ENCODE measurements around the gene QPCTL.

QPCTL gene

DNA sequence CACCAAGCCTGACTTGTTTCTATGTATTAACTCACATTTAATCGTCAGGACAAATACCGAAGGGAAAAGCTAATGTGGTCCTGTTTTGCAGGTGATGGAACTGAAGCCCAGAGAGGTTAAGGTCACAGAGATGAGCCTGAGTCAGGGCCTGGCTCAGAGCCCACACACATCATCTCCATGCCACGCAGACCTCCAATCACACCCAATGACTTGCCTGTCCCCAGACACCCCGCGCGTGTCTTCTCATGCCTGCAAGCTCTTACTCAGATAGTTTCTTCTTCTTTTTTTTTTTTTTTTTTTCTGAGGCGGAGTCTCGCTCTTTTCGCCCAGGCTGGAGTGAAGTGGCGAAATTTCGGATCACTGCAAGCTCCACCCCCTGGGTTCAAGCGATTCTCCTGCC lies 60.2 kb downstream of the QPCTL start:
- TF ChIP-seq, protein P1, sequence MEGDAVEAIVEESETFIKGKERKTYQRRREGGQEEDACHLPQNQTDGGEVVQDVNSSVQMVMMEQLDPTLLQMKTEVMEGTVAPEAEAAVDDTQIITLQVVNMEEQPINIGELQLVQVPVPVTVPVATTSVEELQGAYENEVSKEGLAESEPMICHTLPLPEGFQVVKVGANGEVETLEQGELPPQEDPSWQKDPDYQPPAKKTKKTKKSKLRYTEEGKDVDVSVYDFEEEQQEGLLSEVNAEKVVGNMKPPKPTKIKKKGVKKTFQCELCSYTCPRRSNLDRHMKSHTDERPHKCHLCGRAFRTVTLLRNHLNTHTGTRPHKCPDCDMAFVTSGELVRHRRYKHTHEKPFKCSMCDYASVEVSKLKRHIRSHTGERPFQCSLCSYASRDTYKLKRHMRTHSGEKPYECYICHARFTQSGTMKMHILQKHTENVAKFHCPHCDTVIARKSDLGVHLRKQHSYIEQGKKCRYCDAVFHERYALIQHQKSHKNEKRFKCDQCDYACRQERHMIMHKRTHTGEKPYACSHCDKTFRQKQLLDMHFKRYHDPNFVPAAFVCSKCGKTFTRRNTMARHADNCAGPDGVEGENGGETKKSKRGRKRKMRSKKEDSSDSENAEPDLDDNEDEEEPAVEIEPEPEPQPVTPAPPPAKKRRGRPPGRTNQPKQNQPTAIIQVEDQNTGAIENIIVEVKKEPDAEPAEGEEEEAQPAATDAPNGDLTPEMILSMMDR (IDR thresholded peaks at IDR 0.05; ENCODE audit: low read depth, low read length, missing control alignments), result no peak
- in situ Hi-C loops (cut with HindIII; ENCODE audit: low sequenced_read_pairs), result no loop called here
- DNase-seq (ENCODE audit: low read depth), result no peak
- no peak overlapping the region for H3K4me3 ChIP-seq (ENCODE audit: low read depth, low read length)

DNA sequence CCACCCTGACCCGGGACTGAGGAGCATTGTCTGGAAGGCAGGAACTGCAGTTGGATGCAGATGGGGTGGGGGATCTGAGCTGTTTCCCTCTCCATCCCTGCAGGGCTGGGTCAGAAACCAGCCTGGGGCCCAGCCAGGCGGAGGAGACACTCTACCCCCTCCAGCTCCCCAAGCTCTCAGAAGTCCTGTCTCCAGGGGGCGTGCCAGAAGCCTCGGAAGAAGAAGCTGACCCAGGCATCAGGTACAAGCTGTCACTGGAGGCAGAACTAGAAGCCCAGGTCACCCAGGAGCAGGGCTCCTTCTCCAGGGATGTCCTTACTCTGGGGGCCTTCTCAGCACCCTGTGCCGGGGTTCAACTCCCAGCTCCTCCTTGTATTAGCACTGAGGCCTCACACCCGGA lies 61.1 kb downstream of the QPCTL start:
- TF ChIP-seq, protein P1 (IDR thresholded peaks at IDR 0.05; ENCODE audit: low read depth, low read length, missing control alignments), result no peak
- in situ Hi-C loops (cut with HindIII; ENCODE audit: low sequenced_read_pairs), result no loop called here
- DNase-seq (ENCODE audit: low read depth), result no peak
- H3K4me3 ChIP-seq (ENCODE audit: low read depth, low read length), result no peak overlapping the region

Data from astrocyte of the cerebellum (primary cell).